ENCODE measurements around the gene C9orf50.

Gene C9orf50

GRCh38 chr9:129624168-129624759 lies 3.4 kb upstream of the C9orf50 start:
- TF ChIP-seq EP300 (IDR thresholded peaks at IDR 0.05; ENCODE audit: borderline replicate concordance) (no peak), REST (IDR thresholded peaks at IDR 0.05; ENCODE audit: low read depth) (no peak), FOXM1 (IDR thresholded peaks at IDR 0.05; ENCODE audit: borderline replicate concordance, low read depth) (no peak), ZBTB7A (IDR thresholded peaks at IDR 0.05; ENCODE audit: low read depth) (0 out of 2 replicates have a peak, but pooled peaks have one; percentile 51), RAD21 (IDR thresholded peaks at IDR 0.05; ENCODE audit: low read depth) (peak; percentile 76)

DNA sequence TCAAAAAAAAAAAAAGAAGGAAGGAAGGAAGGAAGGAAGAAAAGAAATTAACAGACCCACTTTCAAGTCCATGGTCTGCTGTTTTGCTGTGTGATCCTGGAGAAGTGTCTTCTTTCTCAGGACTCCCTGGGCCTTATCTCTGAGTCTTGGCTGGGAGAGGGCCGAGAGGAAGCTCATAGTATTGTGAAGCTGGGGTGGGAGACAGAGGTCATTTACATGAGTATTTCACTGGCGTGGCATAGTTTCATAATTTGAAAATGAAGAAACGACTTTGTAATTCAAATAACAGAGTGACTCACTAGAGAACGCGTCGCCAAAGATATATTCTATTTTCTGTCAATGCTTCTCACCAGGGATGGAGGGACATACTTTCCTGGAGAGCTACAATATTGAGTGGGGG lies 2.4 kb upstream of the C9orf50 start:
- no peak for TF ChIP-seq TCF12 (IDR thresholded peaks at IDR 0.05; ENCODE audit: low read depth)
- no peak for TF ChIP-seq EP300 (IDR thresholded peaks at IDR 0.05; ENCODE audit: borderline replicate concordance)
- TF ChIP-seq CREB1 (IDR thresholded peaks at IDR 0.05; ENCODE audit: low read depth), result no peak

- TF ChIP-seq ZBTB7A (IDR thresholded peaks at IDR 0.05; ENCODE audit: low read depth), result peak; percentile 69
- no peak for TF ChIP-seq EP300 (IDR thresholded peaks at IDR 0.05; ENCODE audit: borderline replicate concordance)
- no peak for TF ChIP-seq RAD21 (IDR thresholded peaks at IDR 0.05; ENCODE audit: low read depth)
- TF ChIP-seq CEBPB (IDR thresholded peaks at IDR 0.05), result no peak
- TF ChIP-seq REST (IDR thresholded peaks at IDR 0.05; ENCODE audit: low read depth), result no peak
- TF ChIP-seq TEAD4 (IDR thresholded peaks at IDR 0.05), result no peak
- TF ChIP-seq FOXM1 (IDR thresholded peaks at IDR 0.05; ENCODE audit: borderline replicate concordance, low read depth), result no peak
- TF ChIP-seq EGR1 (IDR thresholded peaks at IDR 0.05), result 0 out of 2 replicates have a peak, but pooled peaks have one; percentile 43
- TF ChIP-seq, protein P1, sequence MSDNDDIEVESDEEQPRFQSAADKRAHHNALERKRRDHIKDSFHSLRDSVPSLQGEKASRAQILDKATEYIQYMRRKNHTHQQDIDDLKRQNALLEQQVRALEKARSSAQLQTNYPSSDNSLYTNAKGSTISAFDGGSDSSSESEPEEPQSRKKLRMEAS (IDR thresholded peaks at IDR 0.05), result peak; percentile 50
- no peak for TF ChIP-seq CREB1 (IDR thresholded peaks at IDR 0.05; ENCODE audit: low read depth)
- no peak for TF ChIP-seq NFIC (IDR thresholded peaks at IDR 0.05)
- TF ChIP-seq TAF1 (IDR thresholded peaks at IDR 0.05; ENCODE audit: low read depth), result peak; percentile 10; the same call in 1 of the 2 replicates
- TF ChIP-seq TCF12 (IDR thresholded peaks at IDR 0.05; ENCODE audit: low read depth), result no peak
- no peak for TF ChIP-seq YY1 (IDR thresholded peaks at IDR 0.05; ENCODE audit: low read depth)
- TF ChIP-seq USF1 (IDR thresholded peaks at IDR 0.05), result no peak
Measured at GRCh38 chr9:129619787-129620668, 873 bp downstream of the C9orf50 start.

DNA sequence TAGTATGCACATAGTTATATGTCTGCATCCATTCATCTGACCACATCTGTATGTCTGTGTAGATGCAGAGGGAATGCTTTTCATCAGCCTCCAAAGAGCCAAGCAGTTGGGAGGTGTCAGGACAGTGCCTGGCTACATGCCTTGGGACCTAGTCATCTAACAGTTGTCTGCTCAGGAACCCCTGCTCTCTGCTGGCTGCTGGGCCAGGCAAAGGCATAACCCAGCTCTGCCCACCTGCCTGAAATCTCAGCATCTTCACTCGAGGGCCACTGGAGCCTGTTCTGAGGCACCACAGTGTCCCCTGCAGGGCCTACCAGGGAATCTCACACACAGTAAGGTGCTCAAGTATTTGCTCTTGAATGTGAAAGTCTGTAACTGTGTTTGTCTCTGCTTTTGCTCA lies 3.7 kb downstream of the C9orf50 start:
- TF ChIP-seq YY1 (IDR thresholded peaks at IDR 0.05; ENCODE audit: low read depth) (no peak), RAD21 (IDR thresholded peaks at IDR 0.05; ENCODE audit: low read depth) (peak; percentile 87), NFIC (IDR thresholded peaks at IDR 0.05) (no peak)

GRCh38 chr9:129615407-129616285 lies 5.3 kb downstream of the C9orf50 start:
- TF ChIP-seq CREB1 (IDR thresholded peaks at IDR 0.05; ENCODE audit: low read depth) (no peak), ZBTB7A (IDR thresholded peaks at IDR 0.05; ENCODE audit: low read depth) (no peak), FOXM1 (IDR thresholded peaks at IDR 0.05; ENCODE audit: borderline replicate concordance, low read depth) (no peak), RAD21 (IDR thresholded peaks at IDR 0.05; ENCODE audit: low read depth) (no peak), EP300 (IDR thresholded peaks at IDR 0.05; ENCODE audit: borderline replicate concordance) (no peak), REST (IDR thresholded peaks at IDR 0.05; ENCODE audit: low read depth) (no peak), EGR1 (IDR thresholded peaks at IDR 0.05) (no peak)
- TF ChIP-seq, protein P1 (IDR thresholded peaks at IDR 0.05), result no peak

Data from Ishikawa (cell line).